HUDEP-2 (cell line): ENCODE measurements around the gene CDK2AP2.
A peak's percentile ranks its signal among the peaks of the same experiment; 100 is the strongest.

Experiments used
- DNase-seq, 76 experiments: peaks; one replicate each; lab custom pipeline; 2025; ENCODE audit not compliant: unreplicated experiment in 76 of 76; lab: John Stamatoyannopoulos, UW

The CDK2AP2 gene

DNA sequence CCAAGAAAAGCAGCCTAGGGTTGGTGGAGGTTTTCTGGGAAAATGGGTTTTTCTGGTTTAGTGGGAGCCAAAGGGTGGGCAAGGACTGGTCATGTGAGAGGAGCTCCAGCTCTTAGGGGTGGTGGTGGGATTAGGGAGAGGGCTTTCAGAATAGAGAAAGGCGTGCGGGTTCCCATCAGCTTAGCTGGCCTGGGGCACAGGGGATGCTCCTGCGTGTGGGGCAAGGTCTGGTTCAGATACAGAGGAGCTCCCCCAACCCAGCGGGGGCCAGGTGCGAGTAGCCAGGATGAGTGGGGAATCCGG is 39.6 kb downstream of the CDK2AP2 start:
- DNase-seq: no peak

DNA sequence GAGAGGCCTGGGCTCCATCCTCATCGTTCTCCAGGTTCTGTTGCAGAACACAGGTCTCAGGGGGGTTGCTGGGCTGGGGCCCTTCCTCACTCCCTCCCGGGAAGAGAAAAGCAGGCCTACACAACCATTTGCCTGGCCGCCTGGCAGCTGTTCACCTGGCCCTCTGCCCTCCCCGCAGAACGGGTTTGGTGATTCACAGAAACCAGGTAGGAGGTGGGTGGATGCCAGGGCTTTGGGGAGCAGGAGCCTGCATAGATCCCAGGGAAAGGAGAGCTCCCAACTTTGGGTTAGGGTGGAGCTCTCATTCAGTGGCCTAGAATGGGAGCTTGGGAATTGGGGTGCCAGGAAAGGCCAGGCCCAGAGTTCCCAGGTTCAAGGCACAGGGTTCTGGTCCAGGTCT is 39.9 kb downstream of the CDK2AP2 start:
- no peak for DNase-seq

DNA sequence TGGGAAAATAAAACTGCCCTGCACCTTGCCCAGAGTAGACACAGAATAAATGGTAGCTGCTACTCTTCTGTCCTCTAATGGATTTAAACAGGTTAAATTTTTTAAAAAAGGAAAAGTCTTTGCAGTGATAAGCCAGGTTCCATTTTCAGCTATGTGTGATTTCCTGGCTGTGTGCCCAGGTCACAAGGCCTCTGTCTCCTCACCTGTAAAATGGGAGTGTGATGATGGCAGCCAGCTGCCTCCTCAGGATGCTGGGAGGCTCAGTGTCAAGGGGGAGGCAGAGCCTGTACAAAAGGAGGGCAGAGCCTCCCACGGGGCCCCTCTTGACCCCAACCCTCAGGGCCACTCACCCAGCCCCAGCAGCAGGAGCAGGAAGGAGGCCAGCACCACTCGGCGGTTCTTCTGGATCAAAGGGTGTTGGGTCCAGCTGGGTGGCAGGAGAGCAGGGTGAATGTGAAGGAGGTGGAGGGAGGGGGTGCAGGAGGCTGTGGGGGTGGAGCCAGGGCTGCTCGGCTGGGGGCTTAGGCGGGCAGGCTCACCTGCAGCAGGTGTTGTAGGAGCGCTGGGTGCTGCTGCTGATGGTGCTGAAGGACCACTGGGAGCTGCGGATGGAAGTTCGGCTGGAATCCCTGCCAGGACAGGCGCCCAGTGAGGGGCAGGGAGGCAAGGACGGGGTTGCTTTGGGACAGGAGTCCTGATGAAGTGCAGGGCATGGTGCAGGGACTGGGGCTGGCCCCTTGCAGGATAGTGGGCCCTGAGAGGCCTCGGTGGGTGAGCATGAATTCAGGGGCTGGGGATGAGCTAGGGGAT is 40.8 kb downstream of the CDK2AP2 start:
- no peak for DNase-seq

DNA sequence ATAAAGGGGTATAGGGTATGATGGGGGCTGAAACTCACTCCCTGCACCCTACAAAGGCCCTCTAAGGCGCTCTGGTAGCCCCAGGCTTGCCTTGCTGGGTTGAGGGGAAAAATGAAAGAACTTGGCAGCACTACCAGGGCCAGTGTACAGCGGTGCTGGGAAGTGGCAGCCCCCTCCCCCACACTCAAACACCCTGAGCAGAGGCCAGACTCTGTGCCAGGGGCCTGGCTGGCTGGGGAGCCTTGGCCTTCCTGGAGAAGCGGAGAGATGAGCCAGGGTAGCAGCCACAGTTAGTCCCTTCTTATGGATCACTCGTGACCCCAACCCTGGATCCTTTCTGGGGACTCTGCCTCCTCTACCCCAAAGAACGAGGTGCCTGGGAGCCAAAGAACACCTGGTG is 41.6 kb downstream of the CDK2AP2 start:
- no peak for DNase-seq

DNA sequence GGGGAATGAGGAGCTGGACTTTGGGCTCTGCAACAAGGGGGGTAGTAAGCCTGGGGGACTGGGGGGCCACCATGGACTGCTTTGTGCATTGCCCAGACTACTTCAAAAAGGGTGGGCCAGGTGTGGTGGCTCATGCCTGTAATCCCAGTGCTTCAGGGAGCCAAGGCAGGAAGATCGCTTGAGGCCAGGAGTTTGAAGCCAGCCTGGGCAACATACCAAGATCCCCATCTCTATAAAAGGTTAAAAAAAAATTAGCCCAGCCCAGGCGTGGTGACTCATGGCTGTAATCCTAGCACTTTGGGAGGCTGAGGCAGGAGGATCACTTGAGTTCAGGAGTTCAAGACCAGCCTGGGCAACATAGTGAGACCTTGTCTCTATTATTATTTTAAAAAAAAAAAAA is 42.4 kb downstream of the CDK2AP2 start:
- DNase-seq: peak in 15 of 76 experiments; percentile 7 to 46 (median 17)

DNA sequence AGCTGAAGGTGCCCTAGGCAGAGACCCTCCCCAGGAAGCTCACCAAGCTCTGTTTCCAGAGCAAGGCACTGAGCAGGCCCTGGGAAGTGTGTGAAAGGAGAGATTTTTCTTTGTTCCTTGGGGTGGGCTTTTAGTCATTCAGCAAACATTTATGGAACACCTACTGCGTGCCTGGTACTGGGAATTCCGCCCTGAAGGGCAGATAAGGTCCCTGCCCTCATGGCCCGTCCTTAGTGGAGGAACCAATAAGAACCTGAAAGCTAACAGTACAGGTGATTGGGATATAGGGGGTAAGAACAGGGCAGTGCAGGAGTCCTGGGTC is 42.8 kb downstream of the CDK2AP2 start:
- DNase-seq: peak in 1 of 76 experiments; percentile 46

DNA sequence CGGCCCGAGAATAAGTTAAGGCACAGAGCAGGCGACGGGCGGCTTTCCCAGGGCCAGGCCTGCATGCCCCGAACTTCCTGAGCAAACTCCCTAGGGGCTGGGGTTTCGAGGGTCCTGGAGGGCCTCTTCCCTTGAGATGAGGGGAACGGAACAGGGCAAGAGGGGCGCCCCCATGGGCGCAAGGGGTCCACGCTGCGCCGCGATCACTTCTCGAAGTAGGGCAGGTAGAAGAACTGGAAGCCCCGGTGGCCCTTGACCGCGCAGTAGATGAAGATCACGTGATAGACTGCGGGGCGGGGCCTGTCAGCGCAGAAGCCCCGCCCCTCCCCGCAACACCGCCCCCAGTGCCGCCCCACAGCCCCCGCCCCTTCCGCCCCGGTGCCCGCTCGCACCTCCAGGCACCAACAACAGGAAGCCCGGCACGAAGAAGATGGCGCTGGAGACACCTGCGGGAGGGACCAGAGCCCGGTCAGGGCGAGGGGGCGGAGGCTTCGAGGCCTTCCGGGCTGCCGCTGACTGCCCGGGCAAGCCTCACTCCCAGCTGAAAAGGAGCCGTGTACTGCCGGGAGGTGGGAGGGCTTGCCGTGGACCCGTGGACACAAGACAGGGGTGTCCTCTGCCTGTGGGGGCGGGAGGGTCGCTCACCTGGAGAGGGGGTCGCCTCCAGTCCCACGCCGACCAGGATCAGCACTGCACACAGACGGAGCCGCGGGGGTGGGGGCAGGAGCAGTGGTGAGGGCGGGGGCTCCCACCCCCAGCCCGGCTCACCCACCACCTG is 43.4 kb downstream of the CDK2AP2 start:
- peak in 75 of 76 experiments; percentile 30 to 92 (median 84) for DNase-seq

DNA sequence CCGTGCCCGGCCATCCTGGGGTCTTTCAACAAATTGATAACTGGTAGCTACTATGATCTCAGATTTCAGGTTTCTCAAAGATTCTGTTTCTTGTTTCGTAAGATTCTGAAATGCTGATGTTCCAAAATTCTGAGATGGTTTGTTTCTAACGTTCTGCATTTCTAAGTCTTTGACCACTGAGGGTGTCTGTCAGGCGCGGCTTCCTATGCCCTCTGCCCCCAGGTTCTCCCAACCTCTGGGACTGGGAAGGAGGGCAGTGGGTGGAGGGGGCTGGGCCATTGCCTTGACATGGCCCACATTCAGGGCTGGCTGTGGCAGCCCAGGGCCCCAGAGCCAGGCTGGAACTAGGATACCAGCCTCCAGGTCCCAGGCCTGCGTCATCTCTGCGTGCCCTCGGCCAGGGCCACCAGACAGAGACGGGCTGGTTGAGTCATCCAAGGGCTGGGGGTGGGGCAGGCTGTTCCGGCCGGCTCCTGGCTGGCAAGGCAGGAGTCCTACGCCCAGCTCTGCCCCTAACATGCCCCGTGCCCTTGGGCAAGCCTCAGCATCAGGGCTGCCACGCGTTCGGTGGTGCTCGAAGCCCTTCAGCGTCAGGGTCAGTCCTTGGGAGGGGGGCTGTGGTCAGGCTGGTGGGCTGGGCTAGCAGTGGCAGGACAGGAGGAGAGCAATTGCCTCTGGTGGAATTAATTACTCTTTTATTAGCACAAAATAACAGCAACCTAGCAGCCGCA is 44.1 kb downstream of the CDK2AP2 start:
- peak in 52 of 76 experiments; percentile 8 to 93 (median 56) for DNase-seq

DNA sequence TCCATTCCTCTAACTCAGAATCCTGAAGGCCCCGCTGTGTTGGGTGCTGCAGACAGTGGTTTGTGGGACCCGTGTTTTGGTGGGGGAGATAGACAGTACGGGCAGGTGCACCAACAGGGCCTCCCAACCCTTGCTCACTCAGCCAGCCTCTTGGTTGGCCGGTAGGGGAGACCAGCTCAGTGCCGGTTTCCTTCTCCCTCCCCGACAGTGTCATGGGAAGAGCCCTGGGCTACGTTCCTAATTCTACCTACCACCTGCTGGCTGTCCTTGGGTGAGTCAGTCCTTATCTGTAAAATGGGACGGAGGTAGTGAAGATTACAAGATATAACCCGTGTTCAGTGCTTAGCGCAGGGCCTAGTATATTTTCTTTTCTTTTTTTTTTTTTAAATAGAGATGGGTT is 44.8 kb downstream of the CDK2AP2 start:
- DNase-seq: no peak

DNA sequence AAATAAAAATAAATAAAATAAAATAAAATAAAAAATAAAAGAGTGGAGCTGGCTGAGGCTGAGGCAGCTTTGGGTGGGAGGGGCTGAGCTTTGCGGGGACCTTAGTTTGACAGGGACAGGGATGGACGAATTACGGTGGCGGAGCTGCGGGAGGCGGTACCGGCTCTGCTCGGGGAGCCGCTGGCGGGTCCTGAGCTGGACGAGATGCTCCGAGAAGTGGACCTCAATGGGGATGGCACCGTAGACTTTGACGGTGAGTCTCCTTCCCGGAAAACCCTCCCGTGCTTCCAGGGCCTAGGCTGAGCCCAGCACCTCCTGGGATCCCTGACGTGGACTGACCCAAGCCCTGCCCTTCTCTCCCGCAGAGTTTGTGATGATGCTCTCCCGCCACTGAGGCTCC is 49.7 kb downstream of the CDK2AP2 start:
- no peak for DNase-seq

DNA sequence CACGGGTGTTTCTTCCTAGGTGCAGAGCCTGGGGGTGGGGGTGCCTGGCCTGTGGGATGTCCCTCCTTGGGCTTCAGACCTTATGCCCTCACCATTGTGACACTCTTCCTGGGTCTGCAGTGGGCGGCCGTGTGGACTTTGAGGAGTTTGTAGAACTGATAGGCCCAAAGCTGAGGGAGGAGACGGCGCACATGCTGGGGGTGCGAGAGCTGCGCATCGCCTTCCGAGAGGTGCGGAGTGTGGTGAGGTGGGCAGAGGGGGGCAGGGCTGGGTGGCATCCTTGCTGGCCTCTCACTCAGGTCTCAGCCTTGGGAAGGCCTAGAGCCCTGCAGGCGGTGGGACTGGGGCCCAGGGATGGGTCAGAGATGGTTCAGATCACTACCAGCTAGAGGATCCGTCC is 50.5 kb downstream of the CDK2AP2 start:
- DNase-seq: no peak
